Keratinocyte (primary cell): Measurements from ENCODE around the gene DLG5.

Experiments used
- EZH2 ChIP-seq: IDR thresholded peaks from one replicate; pipeline ENCODE4 v1.6.1; 2012; ENCODE audit warnings: inconsistent platforms, mild to moderate bottlenecking, low read length, moderate library complexity
- TF ChIP-seq, protein P1 (sequence below), 3 experiments: IDR thresholded peaks in 1 of 3; conservative IDR thresholded peaks in 1 of 3; optimal IDR thresholded peaks in 1 of 3; 2 replicates in 2 of 3; 3 replicates in 1 of 3; pipeline versions ENCODE3 to v1.5.1; 2011; ENCODE audit warnings: low read length in 3 of 3, mild to moderate bottlenecking in 3 of 3, moderate library complexity in 2 of 3, control low read depth in 1 of 3, inconsistent platforms in 1 of 3; ENCODE audit not compliant: insufficient read depth in 2 of 3; ENCODE audit errors: extremely low read depth in 1 of 3

DNA sequence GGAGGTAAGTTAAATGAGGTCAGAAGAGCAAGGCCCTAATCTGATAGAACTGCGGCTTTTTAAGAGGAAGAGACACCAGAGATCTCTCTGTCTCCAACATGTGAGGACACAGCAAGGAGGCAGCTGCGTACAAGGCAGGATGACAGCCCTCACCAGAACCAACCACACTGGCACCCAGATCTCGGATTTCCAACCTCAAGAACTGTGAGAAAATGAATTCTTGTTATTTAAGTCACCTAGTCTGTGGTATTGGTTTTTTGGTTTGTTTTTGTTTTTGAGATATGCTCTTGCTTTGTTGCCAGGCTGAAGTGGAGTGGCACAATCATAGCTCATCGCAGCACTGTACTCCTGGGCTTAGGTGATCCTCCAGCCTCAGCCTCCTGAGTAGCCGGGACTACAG lies 127.2 kb downstream of the DLG5 start:
- TF ChIP-seq, protein P1, sequence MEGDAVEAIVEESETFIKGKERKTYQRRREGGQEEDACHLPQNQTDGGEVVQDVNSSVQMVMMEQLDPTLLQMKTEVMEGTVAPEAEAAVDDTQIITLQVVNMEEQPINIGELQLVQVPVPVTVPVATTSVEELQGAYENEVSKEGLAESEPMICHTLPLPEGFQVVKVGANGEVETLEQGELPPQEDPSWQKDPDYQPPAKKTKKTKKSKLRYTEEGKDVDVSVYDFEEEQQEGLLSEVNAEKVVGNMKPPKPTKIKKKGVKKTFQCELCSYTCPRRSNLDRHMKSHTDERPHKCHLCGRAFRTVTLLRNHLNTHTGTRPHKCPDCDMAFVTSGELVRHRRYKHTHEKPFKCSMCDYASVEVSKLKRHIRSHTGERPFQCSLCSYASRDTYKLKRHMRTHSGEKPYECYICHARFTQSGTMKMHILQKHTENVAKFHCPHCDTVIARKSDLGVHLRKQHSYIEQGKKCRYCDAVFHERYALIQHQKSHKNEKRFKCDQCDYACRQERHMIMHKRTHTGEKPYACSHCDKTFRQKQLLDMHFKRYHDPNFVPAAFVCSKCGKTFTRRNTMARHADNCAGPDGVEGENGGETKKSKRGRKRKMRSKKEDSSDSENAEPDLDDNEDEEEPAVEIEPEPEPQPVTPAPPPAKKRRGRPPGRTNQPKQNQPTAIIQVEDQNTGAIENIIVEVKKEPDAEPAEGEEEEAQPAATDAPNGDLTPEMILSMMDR (optimal IDR thresholded peaks at IDR 0.05 in 1 of 3, IDR thresholded peaks at IDR 0.05 in 1 of 3, conservative IDR thresholded peaks at IDR 0.05 in 1 of 3; ENCODE audit: extremely low read depth in 1 of 3, insufficient read depth in 2 of 3, low read length in 3 of 3), result no peak
- TF ChIP-seq EZH2, result no peak
